A673 (cell line): ENCODE measurements around the gene C5. TPM values are rescaled to one million over a fixed set of nuclear protein-coding genes. Genes with fewer than 3 reads are reported as not detected.

Experiments used
- BruUV-seq: library from RNA; stranded (reverse); fragments of 400-500 nt; replicated peaks from 2 replicates; lab custom pipeline; 2021; lab: Mats Ljungman, UMichigan
- CTCF ChIA-PET: fragments of 300-600 bp; sonication (Branson Sonifier 250); formaldehyde crosslinking; loops from one replicate; lab custom pipeline; 2022; ENCODE audit warnings: antibody characterized with exemption; lab: Charles Lee
- POLR2A ChIA-PET: fragments of 300-600 bp; sonication (Branson Sonifier 250); formaldehyde crosslinking; loops from one replicate; lab custom pipeline; 2022; ENCODE audit warnings: antibody characterized with exemption; ENCODE audit not compliant: low non-redundant PET; lab: Charles Lee
- DNase-seq: peaks from one replicate; pipeline ENCODE4 v3.0.0-alpha.2; 2015; ENCODE audit warnings: low spot score
- H3K27ac ChIP-seq: fragments of 200-600 bp; sonication (generic); 2 replicates; pipeline ENCODE4 v1.5.1; 2016; ENCODE audit warnings: mixed run types, low read depth, mild to moderate bottlenecking, mixed read lengths, antibody characterized with exemption, low read length; ENCODE audit not compliant: poor library complexity, severe bottlenecking
- H3K27me3 ChIP-seq: fragments of 200-600 bp; sonication (generic); replicated peaks from 2 replicates; pipeline ENCODE4 v1.6.1; 2017; ENCODE audit warnings: mixed run types, low read depth, mild to moderate bottlenecking, mixed read lengths, antibody characterized with exemption, low read length; ENCODE audit not compliant: insufficient read depth, poor library complexity
- H3K36me3 ChIP-seq: fragments of 200-600 bp; sonication (generic); 2 replicates; pipeline ENCODE4 v1.6.1; 2016; ENCODE audit warnings: mixed run types, mild to moderate bottlenecking, mixed read lengths, antibody characterized with exemption, low read length; ENCODE audit not compliant: insufficient read depth, poor library complexity, severe bottlenecking
- H3K4me1 ChIP-seq: fragments of 200-600 bp; sonication (generic); 2 replicates; pipeline ENCODE4 v1.6.1; 2017; ENCODE audit warnings: mixed run types, mild to moderate bottlenecking, mixed read lengths, antibody characterized with exemption, low read length; ENCODE audit not compliant: insufficient read depth, poor library complexity, severe bottlenecking
- H3K4me3 ChIP-seq: fragments of 200-600 bp; sonication (generic); 2 replicates; pipeline ENCODE4 v1.5.1; 2016; ENCODE audit warnings: low read depth, mixed run types, mild to moderate bottlenecking, mixed read lengths, low read length; ENCODE audit not compliant: poor library complexity, severe bottlenecking
- H3K9me3 ChIP-seq: fragments of 200-600 bp; sonication (generic); 2 replicates; pipeline ENCODE4 v1.6.1; 2016; ENCODE audit warnings: mixed run types, low read depth, mild to moderate bottlenecking, mixed read lengths, antibody characterized with exemption, low read length; ENCODE audit not compliant: poor library complexity, severe bottlenecking
- CTCF ChIP-seq: fragments of 300-800, 200-600 bp; sonication (generic); conservative IDR thresholded peaks from 2 replicates; pipeline ENCODE4 v1.5.1; 2017; ENCODE audit warnings: low read depth, mild to moderate bottlenecking, antibody characterized with exemption, low read length, moderate library complexity, mixed read lengths
- EZH2 ChIP-seq: fragments of 200-600 bp; sonication (generic); IDR thresholded peaks from 2 replicates; pipeline ENCODE4 v1.6.1; 2017; ENCODE audit warnings: borderline replicate concordance, low read depth, mild to moderate bottlenecking, mixed read lengths, antibody characterized with exemption, low read length; ENCODE audit not compliant: poor library complexity, severe bottlenecking
- intact Hi-C: fragments of 100-400 bp; cut with micrococcal nuclease; formaldehyde crosslinking; loops from one replicate; pipeline ENCODE4 v1.10.0; 2022; ENCODE audit not compliant: unreplicated experiment
- total RNA-seq: library from RNA; stranded (reverse); gene quantifications from 2 replicates; pipeline ENCODE4 v1.2.3, GENCODE V29; 2021

C5 gene
- total RNA-seq, 1 experiment from 2014 or later = 4.4 TPM

DNA sequence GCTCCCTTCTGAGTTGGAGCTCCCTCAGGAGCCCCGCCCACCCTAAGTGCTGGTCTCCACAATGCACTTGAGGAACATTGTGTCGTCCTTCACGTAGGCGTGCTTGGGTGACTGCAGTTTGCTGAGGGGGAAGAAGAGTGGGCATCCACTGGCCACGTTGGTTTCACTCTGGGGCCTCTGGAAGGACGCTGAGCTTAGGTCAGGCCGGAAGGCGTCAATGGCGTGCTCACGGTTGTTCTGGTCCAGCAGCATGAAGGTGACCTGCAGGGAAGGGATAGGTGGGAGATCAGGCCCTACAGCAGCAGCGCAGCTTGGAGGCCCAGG lies 145.1 kb downstream of the C5 start:
- H3K27ac ChIP-seq = no peak overlapping the region
- H3K4me3 ChIP-seq = no peak overlapping the region
- intact Hi-C loops = no loop called here
- no peak for DNase-seq
- ChIA-PET CTCF (no interaction called here), POLR2A (no interaction called here)
- no peaks in the 10 kb centered on the region for H3K4me1 ChIP-seq
- no peak for TF ChIP-seq EZH2
- no peak for TF ChIP-seq CTCF
- no peaks in the 10 kb centered on the region for H3K27me3 ChIP-seq
- H3K36me3 ChIP-seq = no peaks in the 10 kb centered on the region
- BruUV-seq = no TSS peak
- no peaks in the 10 kb centered on the region for H3K9me3 ChIP-seq

- no peak for TF ChIP-seq CTCF
- TF ChIP-seq EZH2 = no peak
- intact Hi-C loops = no loop called here
- Histone ChIP-seq H3K9me3 (no peaks in the 10 kb centered on the region), H3K4me1 (no peaks in the 10 kb centered on the region), H3K27me3 (no peaks in the 10 kb centered on the region), H3K27ac (no peak overlapping the region), H3K4me3 (no peak overlapping the region), H3K36me3 (no peaks in the 10 kb centered on the region)
- DNase-seq = no peak
- CTCF ChIA-PET = no interaction called here
- no TSS peak for BruUV-seq
- POLR2A ChIA-PET = no interaction called here
Measured at GRCh38 chr9:120904061-120904977, 145.8 kb downstream of the C5 start.

GRCh38 chr9:120902569-120903535 lies 147.2 kb downstream of the C5 start:
- TF ChIP-seq EZH2 = no peak
- TF ChIP-seq CTCF = no peak

More at GRCh38 chr9:120902569-120903535, 147.2 kb downstream of the C5 start:
- no peak for DNase-seq
- intact Hi-C loops = no loop called here
- Histone ChIP-seq H3K27me3 (no peaks in the 10 kb centered on the region), H3K36me3 (no peaks in the 10 kb centered on the region), H3K4me3 (no peak overlapping the region), H3K9me3 (no peaks in the 10 kb centered on the region), H3K27ac (no peak overlapping the region), H3K4me1 (no peaks in the 10 kb centered on the region)
- BruUV-seq = no TSS peak
- POLR2A ChIA-PET = no interaction called here
- CTCF ChIA-PET = no interaction called here

Other genes starting within 250 kb of the C5 start
- gene PSMD5, start 207.4 kb downstream of the C5 start, total RNA-seq = 64.9 and 67.0 TPM in 2 replicates
- gene PHF19, start 173.1 kb downstream of the C5 start, total RNA-seq = 75.7 and 77.4 TPM in 2 replicates
- 0.73 and 0.85 TPM in 2 replicates for gene TRAF1, start 123.5 kb downstream of the C5 start, total RNA-seq
- gene CNTRL, start 24.7 kb upstream of the C5 start, total RNA-seq = 26.3 and 30.0 TPM in 2 replicates
- 65.9 and 71.9 TPM in 2 replicates for gene RAB14, start 151.6 kb upstream of the C5 start, total RNA-seq
- 28.4 and 43.7 TPM in 2 replicates for gene GSN, start 217.9 kb upstream of the C5 start, total RNA-seq